HG03159 (cell line): Measurements from ENCODE around the gene BTBD16.

ENCODE experiments used
- ATAC-seq: cut with Tn5 transposase; IDR thresholded peaks from one replicate; pipeline ENCODE4 v1.9.1; 2021; ENCODE audit warnings: mild to moderate bottlenecking, moderate library complexity; ENCODE audit not compliant: unreplicated experiment

Gene BTBD16

DNA sequence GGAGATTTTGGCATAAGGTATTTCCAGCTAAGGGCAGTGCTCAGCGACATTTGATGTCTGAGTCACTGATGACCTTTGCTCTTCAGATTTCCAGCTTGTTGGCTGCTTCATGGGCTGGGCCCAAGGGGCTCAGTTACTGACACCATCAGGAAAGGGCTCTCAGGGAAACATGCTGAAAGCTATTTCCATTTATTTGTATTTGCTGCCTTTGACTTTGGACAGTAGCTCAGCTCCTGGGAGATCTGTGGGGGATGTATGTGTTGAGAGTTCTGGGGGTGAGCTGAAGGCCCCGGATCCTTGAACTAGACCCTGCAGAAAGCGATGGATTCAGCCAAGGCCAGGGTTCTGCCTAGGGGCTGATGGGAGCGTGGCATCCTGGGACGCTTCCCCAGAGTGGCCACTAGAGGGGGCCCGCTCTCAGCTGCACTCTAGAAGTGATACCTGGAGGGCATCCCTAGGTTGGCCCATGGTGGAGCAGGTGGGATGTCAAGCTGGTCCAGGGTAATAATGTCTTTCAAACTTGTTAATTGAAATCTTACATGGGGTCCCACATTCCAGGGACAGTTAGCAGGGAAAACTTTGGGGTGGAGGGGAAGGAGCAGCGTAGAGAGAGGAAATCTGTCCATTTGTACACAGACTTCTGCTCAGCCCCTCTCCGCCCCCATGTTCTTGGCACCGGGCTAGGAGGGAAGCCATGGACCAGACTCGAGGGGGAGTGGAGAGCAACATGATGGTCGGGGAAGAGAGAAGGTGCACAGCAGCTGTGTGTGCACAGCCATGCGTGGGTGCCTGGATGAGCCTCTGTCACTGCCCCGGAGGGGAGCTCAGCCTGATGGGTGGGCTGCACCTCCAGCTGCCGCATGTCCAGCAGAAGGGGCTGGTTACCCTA is 3.0 kb upstream of the BTBD16 start:
- ATAC-seq: peak; percentile 82

DNA sequence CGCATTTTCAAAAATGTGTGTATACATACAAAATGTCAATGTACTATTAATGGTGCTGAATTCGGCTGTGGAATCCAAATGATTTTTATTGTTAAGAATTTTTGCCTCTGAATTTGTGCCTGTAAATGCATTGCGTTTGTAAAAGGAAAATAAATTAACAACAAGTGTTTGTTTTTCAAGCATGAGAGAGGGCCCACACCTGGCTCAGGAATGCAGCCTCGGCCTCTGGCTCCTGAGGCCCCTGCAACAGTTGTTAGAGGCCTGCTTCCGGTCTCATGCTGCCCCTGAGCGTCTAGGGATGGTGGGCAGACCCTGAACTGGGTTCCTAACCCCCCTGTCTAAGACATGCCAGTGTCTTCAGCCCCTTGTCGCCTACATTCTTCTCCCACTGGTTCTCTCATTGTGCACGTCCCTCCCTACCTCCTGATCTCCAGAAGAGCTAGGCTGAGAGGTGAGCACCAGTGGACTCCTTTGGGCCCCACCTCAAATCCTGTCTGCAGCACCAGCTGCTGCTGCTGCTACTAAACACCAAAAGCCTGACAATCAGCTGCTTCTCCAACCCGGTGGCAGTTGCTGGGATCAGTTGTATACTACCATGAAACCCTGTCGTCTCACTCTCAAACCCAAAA is 1.9 kb upstream of the BTBD16 start:
- ATAC-seq: no peak

DNA sequence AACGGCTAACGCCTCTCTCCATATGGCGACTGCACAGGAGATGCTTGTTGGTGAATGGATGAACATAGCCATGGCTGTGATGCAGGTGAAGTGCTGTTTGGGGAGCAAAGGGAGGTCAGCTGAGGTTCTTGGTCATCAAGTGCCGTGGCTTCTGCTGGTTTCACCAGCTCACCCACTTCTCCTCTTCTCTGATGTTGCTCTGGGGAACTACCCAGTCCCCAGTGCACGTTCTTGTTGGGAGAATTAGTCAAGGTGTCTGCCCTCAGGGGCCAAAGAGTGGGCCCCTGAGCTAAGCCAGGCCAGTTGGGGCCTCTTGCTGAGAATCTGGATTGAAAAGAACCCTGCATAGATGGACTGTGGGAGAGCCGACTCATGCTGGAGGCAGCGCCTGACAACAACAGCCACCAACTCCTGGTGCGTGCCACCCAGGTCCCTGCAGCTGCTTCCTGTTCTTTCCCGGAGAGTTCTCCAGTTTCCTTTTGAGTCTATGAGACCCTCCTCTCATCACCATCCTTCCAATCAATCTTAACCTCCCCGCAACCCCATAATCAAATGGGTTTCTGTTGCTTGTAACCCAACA is 3.0 kb downstream of the BTBD16 start:
- ATAC-seq: no peak

DNA sequence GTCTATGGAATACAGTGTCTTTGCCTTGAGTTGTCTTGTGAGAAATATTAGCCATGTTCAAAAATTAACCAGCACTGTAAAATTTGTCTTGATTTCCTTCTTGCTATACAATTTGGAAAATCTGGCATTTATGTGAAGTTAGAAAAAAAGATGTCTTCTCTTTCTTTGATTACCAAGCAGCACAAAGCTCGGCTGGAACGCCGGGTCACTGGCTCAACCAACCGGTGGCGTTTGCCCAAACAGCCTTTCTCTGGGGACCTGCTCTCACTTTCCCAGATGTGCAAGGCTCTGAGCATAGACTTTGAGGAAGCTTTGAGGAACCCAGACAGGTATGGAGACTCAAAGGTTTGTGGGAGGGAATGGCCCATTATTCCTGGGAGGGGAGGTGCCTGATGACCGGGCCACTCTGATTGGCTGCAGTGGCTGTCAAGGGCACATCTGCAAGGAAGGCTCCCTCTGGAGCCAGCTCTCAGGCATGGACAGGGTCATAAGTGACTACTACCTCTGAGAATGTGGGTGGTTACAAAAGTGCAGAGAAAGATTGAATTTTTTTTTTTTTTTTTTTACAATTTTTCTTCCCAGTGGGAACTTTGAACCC is 5.6 kb downstream of the BTBD16 start:
- ATAC-seq: no peak

DNA sequence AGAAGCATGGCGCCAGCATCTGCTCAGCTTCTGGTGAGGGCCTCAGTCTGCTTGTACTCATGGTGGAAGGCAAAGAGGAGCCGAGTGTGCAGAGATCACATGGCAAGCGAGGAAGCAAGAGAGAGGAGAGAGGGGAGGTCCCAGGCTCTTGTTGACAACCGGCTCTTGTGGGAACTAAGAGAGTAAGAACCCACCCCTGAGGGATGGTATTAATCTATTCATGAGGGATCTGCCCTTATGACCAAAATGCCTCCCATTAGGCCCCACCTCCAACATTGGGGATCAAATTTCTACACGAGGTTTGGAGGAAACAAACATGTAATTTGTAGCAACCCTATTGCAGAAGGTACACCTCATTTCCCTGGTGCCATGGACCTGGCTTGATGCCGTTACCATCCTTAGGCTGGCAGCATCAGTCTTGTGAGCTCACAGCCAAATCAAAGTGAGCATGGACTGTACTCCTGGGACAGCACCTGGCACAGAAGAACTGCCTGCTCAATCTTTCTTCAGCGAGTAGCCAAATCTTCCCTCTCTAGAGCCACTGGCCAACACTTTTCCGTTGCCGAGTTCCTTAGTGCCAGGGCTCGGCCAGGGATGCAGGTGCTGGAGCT is 6.5 kb downstream of the BTBD16 start:
- ATAC-seq: no peak

DNA sequence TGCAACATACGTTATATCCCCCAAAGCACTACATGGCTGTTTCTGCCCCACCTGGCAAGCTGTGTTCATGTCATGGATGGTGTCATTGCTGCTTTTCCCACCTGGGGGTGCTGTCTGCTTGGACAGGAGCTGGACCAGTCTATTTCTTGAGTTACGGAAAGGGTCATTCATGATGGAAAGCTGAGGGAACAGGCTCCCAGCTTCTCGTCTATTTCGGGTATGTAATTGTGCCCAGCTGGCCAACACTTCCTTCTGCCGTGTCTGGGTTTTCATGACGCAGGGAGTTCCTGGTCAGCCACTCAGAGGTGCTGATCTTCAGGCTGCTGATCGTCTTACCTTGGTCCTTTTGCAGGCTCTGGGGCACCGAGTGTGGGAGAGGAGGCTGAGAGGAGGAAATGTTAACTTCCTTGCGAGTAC is 8.6 kb downstream of the BTBD16 start:
- ATAC-seq: peak; percentile 54

DNA sequence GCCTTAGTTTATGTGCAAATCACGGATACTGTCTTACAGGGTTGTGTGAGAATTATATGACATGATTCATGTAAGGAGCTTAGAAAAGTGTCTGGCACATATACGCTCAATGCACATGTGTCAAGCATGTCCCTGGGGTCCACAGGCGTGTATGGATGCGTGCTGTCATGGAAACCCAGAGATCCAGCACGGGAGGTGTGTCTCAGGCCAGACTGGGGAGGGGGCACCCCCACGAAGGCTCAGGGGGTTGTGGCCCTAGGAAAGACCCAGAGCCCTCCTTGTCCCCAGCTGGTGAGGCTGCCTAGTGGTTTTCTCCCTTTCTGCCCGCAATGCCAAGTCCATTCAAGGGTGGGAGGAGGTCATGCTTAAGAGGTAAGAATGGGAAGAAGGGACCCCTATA is 9.1 kb downstream of the BTBD16 start:
- no peak for ATAC-seq

DNA sequence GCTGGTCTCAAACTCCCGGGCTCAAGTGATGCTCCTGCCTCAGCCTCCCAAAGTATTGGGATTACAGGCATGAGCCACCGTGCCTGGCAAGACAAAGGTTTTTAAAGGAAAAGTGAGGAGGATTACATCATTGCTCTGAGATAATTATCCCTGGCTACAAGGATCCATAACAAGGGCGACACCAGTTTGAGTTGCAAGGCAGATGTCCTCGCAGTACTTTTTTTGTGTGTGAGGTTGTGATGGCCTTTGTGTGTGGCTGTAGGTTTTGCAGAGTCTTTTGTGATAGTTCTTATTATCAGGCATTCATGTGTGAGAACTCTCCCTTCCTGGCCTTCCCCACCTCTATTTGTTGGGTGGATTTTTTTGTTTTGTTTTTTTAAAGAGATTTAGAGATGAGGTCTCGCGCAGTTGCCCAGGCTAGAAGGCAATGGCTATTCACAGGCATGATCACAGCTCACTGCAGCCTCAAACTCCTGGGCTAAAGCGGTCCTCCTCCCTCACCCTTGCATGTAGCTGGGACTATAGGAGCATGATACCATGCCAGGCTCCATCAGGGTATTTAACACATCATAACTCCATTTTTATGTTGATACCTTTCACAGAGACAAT is 10.0 kb downstream of the BTBD16 start:
- ATAC-seq: no peak

DNA sequence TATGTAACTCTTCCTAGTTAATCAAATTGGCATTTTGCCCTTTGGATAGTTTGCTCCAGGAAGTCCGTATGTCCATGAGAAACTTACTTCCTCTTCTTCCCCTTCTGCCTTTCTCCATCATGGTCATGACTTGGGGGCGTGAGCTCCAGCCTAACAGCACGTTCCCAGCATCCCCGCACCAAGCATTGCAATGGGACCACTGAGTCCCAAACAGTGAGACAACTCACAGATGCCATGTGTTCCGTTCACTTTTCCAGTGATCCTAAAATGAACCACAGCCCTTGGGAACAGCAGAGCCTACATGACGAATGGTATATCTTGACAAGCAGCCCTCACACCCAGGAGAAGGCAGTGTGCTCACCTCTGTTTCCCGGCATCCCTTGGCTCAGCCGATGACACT is 10.7 kb downstream of the BTBD16 start:
- ATAC-seq: no peak

DNA sequence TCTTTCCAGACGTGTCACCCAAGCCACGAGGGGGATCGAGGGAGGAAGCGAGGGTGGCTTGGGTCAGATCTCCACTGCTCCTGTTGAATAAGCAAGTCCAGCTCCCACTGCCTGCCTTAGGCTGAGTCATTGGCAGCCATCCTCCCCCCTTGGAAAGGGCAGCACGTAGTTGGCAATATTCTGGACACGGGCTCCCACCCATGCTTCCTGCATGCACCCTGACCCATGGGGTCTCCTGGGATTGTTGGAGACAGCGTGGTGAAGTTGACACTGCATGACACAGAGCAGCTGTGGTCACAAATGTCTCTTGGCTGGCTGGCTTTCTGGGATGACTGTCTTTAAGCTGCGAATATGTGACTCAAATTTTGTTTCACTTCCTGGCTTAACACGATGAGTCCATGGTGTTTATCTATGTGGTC is 11.2 kb downstream of the BTBD16 start:
- no peak for ATAC-seq

DNA sequence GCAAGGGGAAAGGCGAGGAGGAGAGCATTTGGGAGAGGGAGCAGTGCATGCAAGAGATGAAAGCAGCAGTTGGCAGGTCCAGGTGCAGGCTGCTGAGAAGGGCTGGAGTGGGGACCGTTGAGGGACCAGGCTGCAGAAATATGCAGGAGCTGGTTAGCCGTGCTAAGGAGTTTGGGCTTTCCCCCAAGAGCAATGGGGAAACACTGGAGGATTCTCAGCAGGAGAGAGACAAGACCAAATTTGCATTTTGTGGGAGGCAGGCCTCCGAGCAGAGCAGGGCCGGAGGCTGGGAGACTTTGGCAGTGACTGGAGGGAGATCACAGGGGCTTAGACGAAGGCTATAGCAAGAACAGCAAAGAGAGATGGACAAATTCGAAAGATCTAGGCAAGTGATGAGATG is 11.8 kb downstream of the BTBD16 start:
- ATAC-seq: no peak

DNA sequence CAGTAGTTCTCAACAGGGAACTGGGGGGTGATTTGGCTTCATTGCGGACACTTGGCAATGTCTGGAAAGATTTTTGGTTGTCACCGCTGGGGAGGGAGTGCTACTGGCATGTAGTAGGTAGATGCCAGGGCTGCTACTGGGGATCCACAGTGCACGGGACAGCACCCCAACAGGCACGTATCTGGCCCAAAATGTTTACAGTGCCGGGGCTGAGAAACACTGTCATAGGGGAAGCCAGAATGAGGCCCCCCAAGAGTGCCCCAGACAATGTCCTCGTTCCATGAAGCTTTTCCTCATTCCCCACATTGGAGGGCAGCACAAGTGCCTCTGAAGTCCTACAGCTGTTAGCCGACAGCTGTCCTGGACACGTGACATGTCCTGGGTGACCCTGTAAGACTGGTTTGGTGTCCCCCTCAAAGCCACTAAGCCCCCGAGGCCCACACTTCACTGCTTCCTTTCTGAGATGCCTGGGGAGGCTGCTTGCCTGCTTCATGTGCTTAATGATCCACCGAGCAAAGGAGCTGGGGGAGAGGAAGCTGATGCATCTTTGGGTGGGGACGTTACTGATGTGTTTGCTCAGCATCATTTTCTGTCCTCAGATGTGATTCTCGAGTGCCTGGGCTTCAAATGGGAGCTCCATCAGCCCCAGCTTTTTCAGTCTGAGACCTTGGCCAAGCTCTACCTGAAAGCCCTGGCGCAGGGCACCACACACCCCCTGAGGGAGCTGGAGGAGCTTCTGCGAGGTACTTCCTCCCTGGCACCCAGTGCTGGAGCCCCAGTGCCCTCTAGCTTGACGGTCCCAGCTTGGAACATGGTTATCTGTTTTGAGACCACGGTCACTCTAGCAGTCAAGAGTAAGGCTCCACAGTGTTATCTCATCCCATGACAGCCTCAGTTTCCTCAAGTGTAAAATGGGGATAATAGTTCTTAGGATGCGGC is 14.7 kb downstream of the BTBD16 start:
- no peak for ATAC-seq

DNA sequence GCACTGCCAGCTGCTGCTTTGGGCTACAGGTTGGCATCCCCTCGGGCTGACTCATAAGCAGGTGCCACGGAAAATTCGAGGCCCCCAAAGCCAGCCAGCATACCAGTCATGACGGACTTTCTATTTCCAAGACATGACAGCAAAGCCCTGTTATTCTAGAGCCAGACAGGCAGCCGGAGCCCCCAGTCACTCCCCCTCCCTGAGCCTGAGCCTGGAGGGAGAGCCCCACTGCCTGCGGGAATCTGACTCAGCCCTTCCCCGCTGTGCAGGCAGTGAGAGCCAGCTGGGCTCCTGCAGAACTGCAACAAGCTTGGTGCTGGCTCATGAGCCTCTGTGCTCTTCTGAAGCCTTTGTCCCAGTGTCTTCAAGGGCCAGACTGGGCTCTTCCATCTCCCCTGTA is 15.8 kb downstream of the BTBD16 start:
- ATAC-seq: no peak

DNA sequence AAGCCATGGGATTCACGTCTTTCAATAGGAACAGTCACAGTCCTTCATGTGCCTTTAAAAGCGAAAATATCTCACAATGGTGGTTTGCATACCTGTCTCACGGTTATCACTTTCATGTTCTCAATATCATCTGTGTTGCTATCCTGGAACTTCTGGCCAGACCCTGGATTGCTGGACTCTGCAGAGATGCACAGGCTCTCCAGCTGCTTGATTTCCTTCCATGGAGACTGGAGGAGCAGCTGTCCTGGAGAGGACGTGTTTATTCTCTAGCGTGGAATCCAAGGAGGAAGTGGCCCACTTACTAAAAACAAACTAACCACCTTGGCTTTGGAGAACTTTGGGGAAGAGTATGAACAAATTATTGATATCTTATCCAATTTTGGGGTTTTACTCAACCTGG is 16.5 kb downstream of the BTBD16 start:
- no peak for ATAC-seq

DNA sequence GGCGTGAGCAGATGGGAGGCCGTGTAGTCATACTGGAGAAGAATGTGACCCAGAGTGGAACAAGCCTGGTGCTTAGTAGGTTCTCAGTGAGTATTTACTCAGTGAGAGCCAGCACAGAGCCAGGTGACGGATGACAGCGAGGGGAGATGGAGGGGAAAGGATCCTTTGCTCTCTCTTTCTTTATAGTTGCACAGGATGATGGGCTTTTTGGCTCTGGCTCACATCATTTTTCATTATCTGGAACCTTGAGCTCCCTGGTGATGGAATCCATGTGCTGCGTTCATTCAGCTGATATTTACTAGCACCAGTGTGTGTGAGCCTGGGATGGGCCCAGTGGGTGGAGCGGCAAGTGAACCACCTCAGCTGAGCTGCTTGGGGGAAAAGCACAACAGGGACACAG is 17.2 kb downstream of the BTBD16 start:
- no peak for ATAC-seq

DNA sequence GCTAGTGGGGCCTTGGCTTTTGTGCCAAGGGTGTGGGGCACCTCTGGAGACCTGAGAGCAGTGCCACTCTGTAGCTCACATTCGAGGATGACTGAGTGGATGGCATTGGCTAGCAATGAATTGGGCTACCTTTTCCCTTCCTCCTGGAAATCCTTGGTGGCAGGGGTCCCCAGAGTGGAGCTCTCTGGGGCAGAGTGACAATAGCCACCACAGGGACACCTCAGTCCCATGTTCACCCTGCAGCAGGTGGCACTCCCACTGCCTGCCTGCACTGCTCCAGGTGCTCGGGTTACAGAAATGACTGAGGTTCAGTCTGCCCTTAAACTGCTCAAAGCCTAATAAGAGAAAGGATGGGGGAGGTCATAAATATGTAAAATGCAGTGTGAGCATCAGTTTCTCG is 17.8 kb downstream of the BTBD16 start:
- ATAC-seq: no peak

DNA sequence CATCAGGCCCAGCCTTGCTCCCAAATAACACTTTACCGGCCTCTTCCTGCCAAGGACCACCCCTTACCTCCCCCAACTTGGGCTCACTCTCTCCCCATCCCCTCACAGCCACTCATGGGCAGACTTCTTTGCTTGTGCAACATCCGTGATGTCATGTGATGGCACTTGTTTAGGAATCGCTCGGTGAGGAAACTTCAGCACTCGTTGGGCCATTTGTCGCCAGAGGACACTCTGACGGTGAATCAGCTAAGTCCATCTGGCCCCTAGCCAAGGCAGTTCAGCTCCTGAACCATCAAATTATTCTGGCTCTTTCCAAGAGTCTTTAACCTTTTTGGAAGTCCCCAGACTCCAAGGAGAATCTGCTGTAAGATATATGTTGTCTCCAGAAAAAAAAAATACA is 19.2 kb downstream of the BTBD16 start:
- ATAC-seq: no peak

DNA sequence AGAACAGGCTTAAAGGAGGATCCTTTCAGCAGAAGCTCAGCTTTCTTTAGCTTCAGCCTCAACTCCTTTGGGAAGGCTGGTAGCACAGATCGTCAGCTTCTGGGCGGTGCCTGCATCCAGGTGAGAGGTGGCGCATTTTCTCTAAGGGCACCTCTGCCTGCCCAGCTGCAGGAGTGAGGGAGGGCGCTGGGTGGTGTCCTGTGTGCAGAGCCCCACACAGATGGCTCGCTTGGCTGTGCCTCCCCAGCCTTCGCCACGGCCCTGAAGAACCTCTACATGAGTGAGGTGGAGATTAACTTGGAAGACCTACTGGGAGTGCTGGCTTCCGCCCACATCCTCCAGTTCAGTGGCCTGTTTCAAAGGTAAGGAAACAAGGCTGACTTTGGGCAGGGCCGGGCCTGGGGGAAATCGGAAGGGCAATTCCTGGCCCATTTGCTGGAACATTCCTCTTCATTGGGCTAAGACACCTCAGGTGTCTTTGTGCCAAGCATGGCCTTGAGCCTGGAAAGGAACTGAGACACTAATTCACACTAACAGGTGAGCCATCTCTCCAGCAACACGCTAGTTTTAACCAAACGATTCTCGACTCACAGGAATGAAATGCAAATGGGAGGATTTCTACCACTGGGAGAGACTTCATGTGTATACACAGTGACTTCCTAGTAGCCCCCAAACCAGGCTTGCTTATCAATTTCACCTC is 19.9 kb downstream of the BTBD16 start:
- no peak for ATAC-seq

DNA sequence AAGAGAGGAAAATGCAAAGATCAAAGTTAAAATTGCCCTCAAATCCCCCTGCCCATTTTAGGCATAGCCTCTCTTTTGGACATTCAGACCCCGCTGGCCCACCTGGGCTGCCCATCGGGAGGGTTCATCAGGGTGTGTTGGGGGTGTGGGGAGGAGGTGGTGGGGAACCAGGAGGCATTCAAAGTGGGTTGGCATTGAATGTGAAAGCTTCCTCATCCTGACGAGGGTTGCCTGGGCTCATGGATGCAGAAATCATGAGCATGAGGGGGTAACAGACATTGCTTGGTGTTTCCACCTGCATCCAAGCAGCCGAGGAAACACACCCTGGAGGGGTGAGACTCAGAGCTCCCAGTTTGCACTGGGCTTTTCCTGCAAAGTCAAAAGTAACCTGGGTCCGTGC is 20.6 kb downstream of the BTBD16 start:
- no peak for ATAC-seq
